Natural killer cell treated with Interleukin-12 subunit alpha and Interleukin-12 subunit beta and Interleukin-15 and Interleukin-18, amount 100 ng/mL, for 72 hours (primary cell): ENCODE results near the gene OSGIN1. TPM values are rescaled to one million over a fixed set of nuclear protein-coding genes. Genes with fewer than 3 reads are reported as not detected.

Experiments used
- ATAC-seq, 2 donors: fragments of 150-1000 bp; cut with Tn5 transposase in 1 of 2; sonication (Bioruptor Pico), chemical (Tn5 transposase) in 1 of 2; 2 replicates each; pipeline ENCODE4 v1.10.0; 2021
- DNase-seq: peaks from one replicate; pipeline ENCODE4 v3.0.0; 2022; ENCODE audit warnings: low spot score
- H3K27ac Mint-ChIP-seq, 2 donors: 1 replicate in 1 of 2; 2 replicates in 1 of 2; pipeline ENCODE4 v1.8.0; 2022; ENCODE audit warnings: mixed read lengths in 2 of 2, mild to moderate bottlenecking in 1 of 2, moderate library complexity in 1 of 2
- H3K27me3 Mint-ChIP-seq, 2 donors: 1 replicate in 1 of 2; 2 replicates in 1 of 2; pipeline ENCODE4 v1.8.0; 2022; ENCODE audit warnings: mixed read lengths in 2 of 2
- H3K36me3 Mint-ChIP-seq: one replicate; pipeline ENCODE4 v1.8.0; 2022; ENCODE audit warnings: mixed read lengths
- H3K4me1 Mint-ChIP-seq, 2 donors: 1 replicate in 1 of 2; 2 replicates in 1 of 2; pipeline ENCODE4 v1.8.0; 2022; ENCODE audit warnings: low read depth in 2 of 2, mixed read lengths in 2 of 2, mild to moderate bottlenecking in 1 of 2
- H3K4me3 Mint-ChIP-seq: one replicate; pipeline ENCODE4 v1.8.0; 2022; ENCODE audit warnings: mixed read lengths
- H3K9me3 Mint-ChIP-seq: 2 replicates; pipeline ENCODE4 v1.8.0; 2022; ENCODE audit warnings: mixed read lengths
- total RNA-seq, 2 donors: library from RNA; stranded (reverse); gene quantifications; one replicate each; pipeline ENCODE4 v1.2.3, GENCODE V29; 2022

The OSGIN1 gene
- total RNA-seq, 2 donors from 2014 or later, result 0.38 TPM; not detected in 1

DNA sequence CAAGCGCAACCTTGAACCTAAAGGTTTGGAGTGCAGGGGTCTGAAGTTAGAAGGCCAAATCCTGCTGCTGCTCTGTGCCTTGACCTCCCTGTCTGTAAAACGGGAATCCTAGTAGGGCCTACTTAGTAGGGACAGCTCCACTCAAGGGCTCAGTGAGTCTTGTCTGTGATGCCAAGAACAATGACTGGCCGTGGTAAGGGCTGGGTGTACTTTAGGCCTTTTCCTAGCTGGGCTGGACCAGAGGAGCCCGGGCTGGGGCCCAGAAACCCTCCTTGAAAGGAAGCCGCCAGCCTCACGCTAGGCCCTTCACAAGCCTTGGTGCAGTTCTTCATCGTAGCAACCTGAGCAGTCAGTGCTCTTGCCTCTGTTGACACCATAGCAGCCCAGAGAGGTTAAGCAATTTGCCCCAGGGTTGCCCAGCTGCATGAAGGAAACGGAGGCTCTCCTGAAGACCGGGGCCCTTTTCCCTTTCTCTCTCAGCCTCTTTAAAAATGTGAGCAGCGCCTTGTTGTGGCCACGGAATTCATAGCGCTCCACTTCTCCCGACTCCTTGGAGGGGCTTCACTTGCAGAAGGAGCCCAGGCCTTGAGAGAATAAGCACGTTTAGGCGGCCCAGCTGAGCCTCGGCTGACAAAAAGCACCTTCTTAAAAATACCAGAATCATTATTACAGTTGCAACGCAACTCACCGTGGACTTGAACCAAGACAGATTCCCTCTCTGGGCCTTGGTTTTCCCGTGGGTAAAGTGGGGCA, 19.4 kb downstream of the OSGIN1 start:
- no peak for ATAC-seq
- no peaks in the 10 kb centered on the region for H3K9me3 Mint-ChIP-seq
- no peaks in the 10 kb centered on the region for H3K36me3 Mint-ChIP-seq
- H3K27me3 Mint-ChIP-seq, result peaks cover 12 to 19% of the 10 kb centered on the region in 2 donors
- H3K4me1 Mint-ChIP-seq, result peaks cover 4 to 5% of the 10 kb centered on the region in 2 donors
- H3K27ac Mint-ChIP-seq, result no peak overlapping the region
- H3K4me3 Mint-ChIP-seq, result no peak overlapping the region
- DNase-seq, result peak; percentile 58

DNA sequence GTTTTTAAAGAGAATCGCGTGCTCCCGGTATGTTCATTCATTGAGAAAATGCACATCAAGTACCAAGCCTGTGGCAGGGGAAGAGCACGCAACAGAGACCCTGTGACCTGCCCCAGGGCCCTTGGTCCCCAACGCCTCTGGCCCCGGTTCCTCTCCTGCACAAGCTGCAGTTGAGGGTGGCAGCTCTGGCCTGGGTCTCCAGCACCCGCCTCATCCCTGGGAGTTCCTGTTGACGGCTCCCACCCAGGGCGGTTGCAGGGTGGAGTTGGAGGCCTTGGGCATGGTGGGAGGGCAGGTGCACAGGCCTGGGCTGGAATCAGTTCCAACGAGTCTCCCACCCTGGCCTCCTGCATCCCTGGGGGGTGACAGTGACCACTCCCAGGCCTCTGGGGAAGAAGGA, 20.0 kb downstream of the OSGIN1 start:
- H3K36me3 Mint-ChIP-seq, result no peaks in the 10 kb centered on the region
- no peaks in the 10 kb centered on the region for H3K9me3 Mint-ChIP-seq
- no peaks in the 10 kb centered on the region for H3K4me1 Mint-ChIP-seq
- H3K27me3 Mint-ChIP-seq, result peaks cover 10 to 12% of the 10 kb centered on the region in 2 donors
- no peak overlapping the region for H3K27ac Mint-ChIP-seq
- no peak for ATAC-seq
- H3K4me3 Mint-ChIP-seq, result no peak overlapping the region
- DNase-seq, result peak; percentile 28

DNA sequence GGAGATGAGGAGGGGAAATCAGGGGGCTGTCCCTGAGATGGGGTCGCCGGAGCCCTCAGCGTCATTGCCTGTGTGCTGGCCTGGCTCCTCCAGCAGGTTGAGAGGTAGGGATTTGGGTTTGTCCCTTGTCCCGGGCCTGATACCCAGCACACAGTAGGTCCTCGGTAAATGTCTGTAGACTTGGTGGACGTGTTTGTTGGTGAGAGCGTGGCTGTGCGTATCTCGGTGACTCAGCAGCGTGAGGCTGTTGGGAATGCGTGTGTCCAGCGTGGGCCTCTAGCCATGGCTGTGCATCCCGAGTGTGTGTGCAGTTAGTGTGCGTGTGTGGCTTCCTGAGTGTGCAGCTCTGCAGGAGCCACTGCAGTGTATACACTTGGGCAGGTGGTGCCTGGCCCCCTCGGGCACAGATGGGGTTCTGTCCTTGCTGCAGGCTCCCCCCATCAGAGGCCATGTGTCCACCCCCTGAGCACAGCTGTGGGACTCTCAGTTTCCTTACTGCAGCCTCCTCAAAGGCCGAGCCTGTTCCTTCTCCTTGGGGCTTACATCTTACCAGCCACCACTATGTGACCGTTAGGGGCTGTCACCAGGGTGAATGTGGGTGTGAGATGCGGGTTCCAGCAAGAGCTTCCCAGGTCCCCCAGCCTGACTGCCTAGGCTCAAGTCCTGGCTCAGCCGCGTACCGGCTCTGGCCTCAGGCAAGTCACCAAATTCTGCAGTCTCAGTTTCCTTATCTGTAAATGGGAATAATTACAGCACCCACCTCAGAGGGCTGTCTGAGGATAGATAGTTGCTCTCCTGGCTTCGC, 20.7 kb downstream of the OSGIN1 start:
- no peak overlapping the region for H3K4me3 Mint-ChIP-seq
- no peaks in the 10 kb centered on the region for H3K4me1 Mint-ChIP-seq
- DNase-seq, result peak; percentile 59
- peaks cover 11% of the 10 kb centered on the region in 2 donors for H3K27me3 Mint-ChIP-seq
- H3K36me3 Mint-ChIP-seq, result no peaks in the 10 kb centered on the region
- no peak overlapping the region for H3K27ac Mint-ChIP-seq
- H3K9me3 Mint-ChIP-seq, result no peaks in the 10 kb centered on the region
- ATAC-seq, result peak in 1 of 2 donors; percentile 14

DNA sequence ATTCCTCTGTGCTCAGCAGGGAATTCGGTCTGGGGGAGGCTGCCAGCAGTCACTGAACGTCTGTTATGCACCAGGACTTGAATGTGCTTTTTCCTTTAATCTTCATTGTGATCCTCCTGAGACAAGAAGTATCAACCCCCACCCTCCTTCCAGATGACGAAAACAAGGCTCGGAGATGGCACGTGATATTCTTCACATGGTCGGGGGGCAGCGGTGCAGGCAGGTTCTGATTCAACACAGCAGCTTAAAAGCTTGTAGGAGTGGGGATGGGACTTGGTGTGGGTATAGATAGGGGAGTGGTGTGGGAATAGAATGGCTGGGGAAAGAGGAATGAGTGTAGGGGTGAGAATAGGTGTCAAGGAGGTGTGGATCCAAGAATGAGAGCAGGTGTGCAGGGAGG, 21.4 kb downstream of the OSGIN1 start:
- peaks cover 6 to 7% of the 10 kb centered on the region in 2 donors for H3K27me3 Mint-ChIP-seq
- no peaks in the 10 kb centered on the region for H3K36me3 Mint-ChIP-seq
- H3K4me3 Mint-ChIP-seq, result no peak overlapping the region
- H3K4me1 Mint-ChIP-seq, result no peaks in the 10 kb centered on the region
- H3K9me3 Mint-ChIP-seq, result no peaks in the 10 kb centered on the region
- DNase-seq (peak; percentile 16), ATAC-seq (no peak)
- no peak overlapping the region for H3K27ac Mint-ChIP-seq

DNA sequence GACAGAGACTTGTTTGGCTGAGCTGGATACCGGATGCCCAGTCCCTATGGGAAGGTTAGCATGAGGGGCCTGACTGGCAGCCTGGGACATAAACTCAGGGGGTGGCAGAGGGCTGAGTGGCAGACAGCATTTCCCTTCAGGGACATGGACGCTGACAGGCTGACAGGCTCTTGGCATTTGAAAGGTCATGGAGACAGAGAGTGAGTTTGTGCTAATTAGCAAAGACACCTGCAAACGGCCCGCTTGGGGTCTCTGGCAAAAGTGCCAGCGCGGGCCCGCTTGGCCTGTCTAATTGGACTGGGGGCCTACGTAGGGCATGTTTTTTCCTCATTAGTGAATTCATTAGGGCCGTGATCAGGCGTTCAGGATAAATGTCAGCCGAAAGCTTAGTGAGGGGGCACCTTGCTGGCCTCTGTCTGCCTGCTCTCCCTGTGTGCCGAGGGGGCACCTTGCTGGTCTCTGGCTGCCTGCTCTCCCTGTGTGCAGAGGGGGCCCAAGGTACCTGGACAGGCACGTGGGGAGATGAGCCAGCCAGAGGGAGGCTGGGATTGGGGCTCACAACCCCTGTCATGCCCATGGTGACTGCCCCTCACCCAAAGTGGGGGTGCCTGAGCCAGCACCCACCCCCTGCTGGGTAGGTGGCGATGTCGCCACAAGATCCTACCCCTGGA, 22.7 kb downstream of the OSGIN1 start:
- H3K27ac Mint-ChIP-seq, result no peak overlapping the region
- no peak overlapping the region for H3K4me3 Mint-ChIP-seq
- DNase-seq (no peak), ATAC-seq (no peak)
- peaks cover 0 to 2% of the 10 kb centered on the region in 2 donors for H3K27me3 Mint-ChIP-seq
- H3K4me1 Mint-ChIP-seq, result no peaks in the 10 kb centered on the region
- H3K36me3 Mint-ChIP-seq, result no peaks in the 10 kb centered on the region
- no peaks in the 10 kb centered on the region for H3K9me3 Mint-ChIP-seq

DNA sequence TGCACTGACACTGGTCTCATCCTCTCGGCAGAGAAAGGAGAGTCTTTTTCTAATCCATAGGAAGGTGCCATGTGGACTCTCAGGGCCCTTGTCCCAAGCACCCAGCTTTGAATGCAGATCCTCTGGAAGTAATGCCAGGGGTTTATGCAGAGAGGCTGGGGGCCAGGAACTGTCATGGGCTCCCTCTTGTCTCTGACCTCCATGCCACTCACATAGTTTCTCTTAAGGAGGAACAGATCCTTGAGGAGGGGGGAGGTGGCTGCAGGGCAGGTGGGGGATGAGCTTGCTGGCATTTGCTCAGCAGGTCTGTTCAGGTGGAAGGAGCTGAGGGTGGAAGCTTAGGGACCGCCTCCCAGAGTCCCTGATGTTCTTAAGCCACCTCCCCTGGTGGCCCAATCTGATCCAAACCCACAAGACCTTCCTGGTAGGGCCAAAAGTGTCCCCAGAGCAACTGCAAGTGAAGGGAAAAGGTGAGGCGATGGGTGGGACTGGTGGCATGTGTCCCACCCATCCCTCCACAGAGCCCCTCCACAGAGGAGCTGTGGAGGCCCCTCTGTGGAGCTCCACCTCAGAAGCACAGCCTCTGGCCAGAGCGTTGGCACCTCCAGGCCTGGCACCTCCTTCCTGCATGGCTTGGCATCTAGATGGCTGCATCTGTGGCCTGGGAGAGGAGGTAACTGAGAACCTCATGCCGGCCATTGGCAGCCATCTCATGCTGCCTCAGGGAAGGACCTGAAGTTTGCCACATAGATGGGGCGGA, 24.2 kb downstream of the OSGIN1 start:
- no peaks in the 10 kb centered on the region for H3K9me3 Mint-ChIP-seq
- no peaks in the 10 kb centered on the region for H3K4me1 Mint-ChIP-seq
- H3K27me3 Mint-ChIP-seq, result peaks cover 0 to 2% of the 10 kb centered on the region in 2 donors
- no peak overlapping the region for H3K4me3 Mint-ChIP-seq
- no peak for DNase-seq
- H3K27ac Mint-ChIP-seq, result no peak overlapping the region
- H3K36me3 Mint-ChIP-seq, result no peaks in the 10 kb centered on the region
- ATAC-seq, result no peak

DNA sequence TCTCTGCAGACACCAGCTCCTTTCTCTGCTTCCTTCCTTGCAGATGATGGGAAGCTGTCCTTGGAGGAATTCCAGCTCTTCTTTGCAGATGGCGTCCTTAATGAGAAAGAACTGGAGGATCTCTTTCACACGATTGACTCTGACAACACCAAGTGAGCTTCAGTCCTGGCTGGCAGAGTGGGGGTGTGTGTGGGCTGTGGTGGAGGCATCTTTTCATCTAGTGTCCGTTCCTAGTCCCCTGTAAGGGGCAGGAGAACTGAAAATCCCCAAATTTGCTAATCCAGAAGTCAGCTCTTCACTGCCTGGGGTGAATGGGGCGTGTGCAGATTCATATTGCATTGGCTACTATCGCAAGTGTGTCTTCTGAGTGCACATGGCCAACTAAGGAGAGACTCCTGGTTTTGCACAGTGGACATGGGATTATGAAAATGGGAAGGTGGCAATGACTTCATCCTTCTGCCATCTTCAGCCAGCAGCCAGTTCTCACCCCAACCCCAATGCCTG, 25.4 kb downstream of the OSGIN1 start:
- Mint-ChIP-seq H3K9me3 (no peaks in the 10 kb centered on the region), H3K27me3 (peaks cover 0 to 2% of the 10 kb centered on the region in 2 donors), H3K27ac (no peak overlapping the region), H3K36me3 (no peaks in the 10 kb centered on the region), H3K4me1 (no peaks in the 10 kb centered on the region), H3K4me3 (no peak overlapping the region)
- ATAC-seq (no peak), DNase-seq (no peak)

DNA sequence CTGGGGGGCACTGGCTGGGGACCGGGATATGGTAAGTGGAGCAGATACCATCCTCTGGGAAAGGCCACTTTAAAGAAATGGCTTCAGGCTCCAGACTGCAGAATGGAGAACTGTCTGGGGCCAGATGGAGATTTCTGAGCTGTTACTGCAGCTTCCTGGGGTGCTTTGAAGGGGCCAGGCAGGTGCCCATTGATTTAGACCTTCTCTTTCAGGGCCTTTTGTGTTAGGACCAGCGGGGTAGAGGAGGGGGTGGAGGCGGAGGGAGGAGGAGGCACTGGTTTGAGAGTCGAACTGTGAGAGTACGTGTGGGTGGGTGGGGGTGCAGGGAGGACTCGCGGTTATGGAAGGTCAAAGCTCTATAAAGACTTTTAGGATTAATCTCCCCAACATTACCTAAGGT, 26.4 kb downstream of the OSGIN1 start:
- Mint-ChIP-seq H3K27ac (no peak overlapping the region), H3K36me3 (no peaks in the 10 kb centered on the region), H3K9me3 (no peaks in the 10 kb centered on the region), H3K4me1 (no peaks in the 10 kb centered on the region), H3K27me3 (peaks cover 0 to 2% of the 10 kb centered on the region in 2 donors), H3K4me3 (no peak overlapping the region)
- no peak for DNase-seq
- ATAC-seq, result no peak

DNA sequence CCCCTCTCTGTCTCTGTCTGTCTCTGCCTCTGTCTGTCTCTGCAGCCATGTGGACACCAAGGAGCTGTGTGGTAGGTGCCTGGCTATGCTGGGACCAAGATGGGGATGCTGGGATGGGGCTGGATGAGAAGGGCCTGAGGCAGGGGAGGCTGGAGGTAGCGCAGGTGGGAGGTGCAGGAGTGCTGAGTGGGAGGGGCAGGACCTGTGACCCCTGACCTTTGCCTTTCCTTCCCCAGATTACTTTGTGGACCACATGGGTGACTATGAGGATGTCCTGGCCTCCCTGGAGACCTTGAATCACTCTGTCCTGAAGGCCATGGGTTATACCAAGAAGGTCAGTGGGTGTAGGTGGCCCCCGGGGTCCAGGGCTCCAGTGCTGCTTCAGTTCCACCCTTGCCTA, 27.8 kb downstream of the OSGIN1 start:
- H3K4me3 Mint-ChIP-seq, result no peak overlapping the region
- H3K36me3 Mint-ChIP-seq, result no peaks in the 10 kb centered on the region
- H3K27ac Mint-ChIP-seq, result no peak overlapping the region
- H3K27me3 Mint-ChIP-seq, result peaks cover 0 to 2% of the 10 kb centered on the region in 2 donors
- H3K4me1 Mint-ChIP-seq, result no peaks in the 10 kb centered on the region
- H3K9me3 Mint-ChIP-seq, result no peaks in the 10 kb centered on the region
- peak in 1 of 2 donors; percentile 29 for ATAC-seq
- no peak for DNase-seq

DNA sequence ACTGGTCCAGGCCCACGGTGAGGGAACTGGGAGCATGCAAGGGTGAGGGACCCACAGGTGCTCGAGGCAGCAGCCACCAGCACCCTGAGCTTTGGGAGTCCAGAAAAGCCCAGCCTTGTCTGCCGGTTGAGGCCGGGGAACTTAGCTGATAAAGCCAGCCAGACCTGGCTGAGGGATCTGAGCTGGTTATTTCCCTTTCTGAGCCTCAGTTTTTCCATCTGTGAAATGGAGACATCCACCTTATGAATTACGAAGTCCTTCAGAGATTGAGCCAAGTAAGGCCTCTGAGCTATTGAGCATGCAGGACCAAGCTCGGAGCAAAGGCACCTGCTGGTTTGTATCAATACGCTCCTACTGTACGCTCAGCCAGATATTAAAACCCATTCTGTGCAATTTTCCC, 28.8 kb downstream of the OSGIN1 start:
- Mint-ChIP-seq H3K4me3 (no peak overlapping the region), H3K36me3 (no peaks in the 10 kb centered on the region), H3K27me3 (peaks cover 0 to 5% of the 10 kb centered on the region in 2 donors), H3K27ac (no peak overlapping the region), H3K4me1 (no peaks in the 10 kb centered on the region), H3K9me3 (no peaks in the 10 kb centered on the region)
- DNase-seq (no peak), ATAC-seq (no peak)

DNA sequence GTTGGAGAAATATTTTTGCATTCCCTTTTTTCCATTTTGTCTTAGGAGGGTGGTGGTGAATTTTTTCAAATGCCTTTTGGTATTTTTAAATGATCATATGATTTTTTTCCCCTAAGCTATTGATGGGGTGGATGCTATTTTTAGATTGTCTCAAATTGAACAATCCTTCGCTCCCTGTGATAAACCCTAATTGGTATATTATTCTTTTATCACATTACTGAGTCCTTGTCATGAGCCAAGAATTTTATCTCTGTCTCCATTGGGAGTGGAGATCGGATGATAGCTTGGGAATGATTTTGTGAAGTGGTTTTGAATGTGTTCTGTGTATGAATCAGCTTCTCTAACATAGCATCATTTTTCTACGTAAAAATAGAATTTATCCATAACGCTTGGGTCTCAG, 30.5 kb downstream of the OSGIN1 start:
- Mint-ChIP-seq H3K9me3 (no peaks in the 10 kb centered on the region), H3K27me3 (peaks cover 2 to 5% of the 10 kb centered on the region in 2 donors), H3K4me3 (no peak overlapping the region), H3K27ac (no peak overlapping the region), H3K36me3 (no peaks in the 10 kb centered on the region), H3K4me1 (no peaks in the 10 kb centered on the region)
- DNase-seq, result no peak
- ATAC-seq, result no peak

DNA sequence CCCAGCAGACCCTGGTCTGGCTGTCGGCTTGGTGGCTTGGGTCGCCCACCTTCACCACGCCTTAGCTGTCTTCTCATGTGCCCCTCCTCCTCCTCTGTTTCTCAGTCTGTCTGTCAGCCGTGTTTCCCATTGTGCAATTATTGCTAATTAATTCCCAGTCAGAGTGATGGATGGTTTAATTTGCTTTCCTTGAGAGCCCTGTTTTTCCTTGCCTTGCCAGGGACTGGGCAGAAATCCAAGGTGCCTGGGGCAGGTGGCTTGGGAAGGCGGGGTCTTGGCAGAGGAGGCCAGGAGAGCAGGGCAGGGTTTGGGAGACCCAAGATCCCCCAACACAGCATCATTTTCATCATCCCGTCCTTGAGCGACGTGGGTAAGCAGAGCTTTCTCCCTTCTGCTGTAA, 36.3 kb downstream of the OSGIN1 start:
- H3K36me3 Mint-ChIP-seq, result no peaks in the 10 kb centered on the region
- DNase-seq, result no peak
- no peak overlapping the region for H3K4me3 Mint-ChIP-seq
- H3K4me1 Mint-ChIP-seq, result no peaks in the 10 kb centered on the region
- no peak for ATAC-seq
- no peaks in the 10 kb centered on the region for H3K9me3 Mint-ChIP-seq
- peaks cover 17 to 24% of the 10 kb centered on the region in 2 donors for H3K27me3 Mint-ChIP-seq
- H3K27ac Mint-ChIP-seq, result no peak overlapping the region

DNA sequence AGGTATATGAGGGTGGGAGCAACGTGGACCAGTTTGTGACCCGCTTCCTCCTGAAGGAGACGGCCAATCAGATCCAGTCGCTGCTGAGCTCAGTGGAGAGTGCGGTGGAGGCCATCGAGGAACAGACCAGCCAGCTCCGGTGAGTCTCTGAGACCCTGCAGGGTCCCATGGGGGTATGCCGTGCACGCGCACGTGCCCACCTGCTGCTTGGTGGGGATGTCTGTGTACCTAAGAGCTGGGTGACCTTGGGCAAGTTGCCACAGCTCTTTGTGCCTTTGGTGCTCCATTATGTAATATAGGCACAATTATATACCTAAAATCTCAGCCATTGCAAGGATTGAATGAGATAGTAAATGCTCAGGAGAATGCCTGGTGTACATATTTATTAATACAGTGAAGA, 37.5 kb downstream of the OSGIN1 start:
- peaks cover 0 to 2% of the 10 kb centered on the region in 2 donors for H3K4me1 Mint-ChIP-seq
- H3K27ac Mint-ChIP-seq, result no peak overlapping the region
- peaks cover 17 to 24% of the 10 kb centered on the region in 2 donors for H3K27me3 Mint-ChIP-seq
- DNase-seq (no peak), ATAC-seq (no peak)
- H3K36me3 Mint-ChIP-seq, result no peaks in the 10 kb centered on the region
- no peak overlapping the region for H3K4me3 Mint-ChIP-seq
- no peaks in the 10 kb centered on the region for H3K9me3 Mint-ChIP-seq
